NCI-H2227 treated with DMSO at 0.1 percent for 48 hours (cell line): ENCODE data around the gene IZUMO2.
"Not testable (repeated sequence)": the region's sequence is repeated elsewhere in the genome, so short reads cannot be mapped to it uniquely, and the experiment has no call there.

Experiments used
- DNase-seq: peaks from one replicate; lab custom pipeline; 2025; lab: John Stamatoyannopoulos, UW

IZUMO2 gene

DNA sequence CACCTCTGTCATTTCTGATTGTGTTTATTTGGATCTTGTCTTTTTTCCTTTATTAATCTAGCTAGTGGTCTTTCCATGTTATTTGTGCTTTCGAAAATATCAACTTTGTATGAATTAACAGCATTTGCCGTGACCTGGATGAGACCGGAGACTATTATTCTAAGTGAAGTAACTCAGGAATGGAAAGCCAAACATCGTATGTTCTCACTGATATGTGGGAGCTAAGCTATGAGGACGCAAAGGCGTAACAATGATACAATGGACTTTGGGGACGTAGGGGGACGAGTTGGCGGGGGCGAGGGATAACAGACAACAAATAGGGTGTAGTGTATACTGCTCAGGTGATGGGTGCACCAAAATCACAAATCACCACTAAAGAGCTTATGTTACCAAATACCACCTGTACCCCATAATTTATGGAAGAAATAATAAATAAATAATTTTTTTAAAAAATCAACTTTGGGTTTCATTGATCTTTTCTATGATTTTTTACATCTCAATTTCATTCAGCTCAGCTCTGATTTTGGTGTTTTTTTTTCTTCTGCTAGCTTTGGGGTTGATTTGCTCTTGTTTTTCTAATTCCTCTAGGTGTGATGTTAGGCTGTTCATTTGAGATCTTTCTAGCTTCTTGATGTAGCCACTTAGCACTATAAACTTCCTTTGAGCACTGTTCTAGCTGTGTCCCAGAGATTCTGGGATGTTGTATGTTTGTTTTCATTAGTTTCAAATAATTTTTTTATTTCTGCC lies 27.1 kb downstream of the IZUMO2 start:
- not testable (repeated sequence) for DNase-seq

DNA sequence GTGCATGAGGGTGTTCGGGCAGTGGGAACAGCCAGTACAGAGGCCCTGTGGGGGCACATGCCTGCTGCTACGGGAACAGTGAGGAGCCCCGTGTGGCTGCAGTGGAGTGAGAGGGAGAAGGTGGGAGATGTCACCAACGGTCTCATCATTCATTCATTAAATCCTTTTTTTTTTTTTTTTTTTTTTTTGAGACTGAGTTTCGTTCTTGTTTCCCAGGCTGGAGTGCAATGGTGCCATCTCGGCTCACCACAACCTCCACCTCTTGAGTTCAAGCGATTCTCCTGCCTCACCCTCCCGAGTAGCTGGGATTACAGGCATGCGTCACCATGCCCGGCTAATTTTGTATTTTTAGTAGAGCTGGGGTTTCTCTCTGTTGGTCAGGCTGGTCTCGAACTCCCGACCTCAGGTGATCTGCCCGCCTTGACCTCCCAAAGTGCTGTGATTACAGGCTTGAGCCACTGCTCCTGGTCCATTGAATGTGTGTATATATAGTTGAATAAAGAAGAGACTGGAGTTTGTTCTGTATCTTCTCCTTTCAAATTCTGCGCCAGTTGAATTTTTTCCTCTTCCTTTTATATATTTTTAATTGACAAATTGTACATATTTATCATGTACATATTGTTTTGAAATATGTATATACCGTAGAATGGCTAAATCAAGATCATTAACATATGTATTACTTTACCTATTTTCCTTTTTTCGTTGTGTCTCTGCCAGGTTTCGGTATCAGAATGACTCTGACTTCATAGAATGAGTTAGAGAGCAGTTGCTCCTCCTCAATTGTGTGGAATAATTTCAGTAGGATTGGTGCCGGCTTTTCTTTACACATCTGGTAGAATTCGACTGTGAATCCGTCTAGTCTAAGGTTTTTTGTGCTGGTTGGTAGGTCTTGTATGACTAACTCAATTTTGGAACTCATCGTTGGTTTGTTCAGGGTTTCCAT lies 28.0 kb downstream of the IZUMO2 start:
- DNase-seq = not testable (repeated sequence)

DNA sequence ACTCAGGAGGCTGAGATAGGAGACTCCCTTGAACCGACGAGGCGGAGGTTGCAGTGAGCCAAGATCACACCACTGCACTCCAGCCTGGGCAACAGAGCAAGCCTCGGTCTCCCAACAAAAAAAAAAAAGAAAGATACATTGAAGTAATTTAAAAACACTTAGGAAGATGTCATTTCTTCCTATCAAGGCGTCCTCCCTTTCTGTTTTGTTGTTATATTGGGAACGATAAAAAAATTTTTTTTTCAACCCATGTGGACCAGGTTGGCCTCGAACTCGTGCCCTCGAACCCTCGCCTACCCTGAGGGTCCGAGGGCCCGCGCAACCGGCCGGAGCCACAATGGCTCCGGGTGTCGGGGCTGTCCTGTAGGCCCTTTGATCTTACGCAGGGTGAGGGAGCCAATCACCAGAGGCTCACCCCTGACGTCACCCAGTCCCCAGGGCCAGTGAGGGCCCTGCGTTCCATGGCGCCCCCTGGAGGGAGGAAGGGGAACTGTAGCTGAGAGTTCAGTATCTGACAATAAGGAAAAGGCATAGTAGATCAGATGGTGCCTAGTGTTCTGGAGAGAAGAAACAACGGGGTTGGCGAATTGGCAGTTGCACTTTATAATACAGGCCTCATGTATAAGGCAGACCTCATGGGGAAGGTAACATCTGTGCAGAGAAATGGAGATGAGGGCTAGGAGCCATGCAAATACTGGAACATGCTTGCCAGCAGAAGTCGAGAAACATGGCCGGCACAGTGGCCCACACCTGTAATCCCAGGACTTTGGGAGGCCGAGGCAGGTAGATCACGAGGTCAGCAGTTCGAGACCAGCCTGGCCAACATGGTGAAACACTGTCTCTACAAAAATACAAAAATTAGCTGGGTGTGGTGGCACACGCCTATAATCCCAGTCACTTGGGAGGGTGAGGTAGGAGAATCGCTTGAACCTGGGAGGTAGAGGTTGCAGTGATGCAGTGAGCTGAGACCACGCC lies 29.3 kb downstream of the IZUMO2 start:
- DNase-seq = not testable (repeated sequence)

DNA sequence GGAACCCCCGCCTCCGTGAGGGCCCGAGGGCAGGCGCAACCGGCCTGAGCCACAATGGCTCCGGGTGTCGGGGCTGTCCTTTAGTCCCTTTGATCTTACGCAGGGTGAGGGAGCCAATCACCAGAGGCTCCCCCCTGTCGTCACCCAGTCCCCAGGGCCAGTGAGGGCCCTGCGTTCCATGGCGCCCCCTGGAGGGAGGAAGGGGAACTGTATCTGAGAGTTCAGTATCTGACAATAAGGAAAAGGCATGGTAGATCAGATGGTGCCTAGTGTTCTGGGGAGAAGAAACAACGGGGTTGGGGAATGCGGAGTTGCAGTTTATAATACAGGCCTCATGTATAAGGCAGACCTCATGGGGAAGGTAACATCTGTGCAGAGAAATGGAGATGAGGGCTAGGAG lies 59.1 kb downstream of the IZUMO2 start:
- DNase-seq = not testable (repeated sequence)

DNA sequence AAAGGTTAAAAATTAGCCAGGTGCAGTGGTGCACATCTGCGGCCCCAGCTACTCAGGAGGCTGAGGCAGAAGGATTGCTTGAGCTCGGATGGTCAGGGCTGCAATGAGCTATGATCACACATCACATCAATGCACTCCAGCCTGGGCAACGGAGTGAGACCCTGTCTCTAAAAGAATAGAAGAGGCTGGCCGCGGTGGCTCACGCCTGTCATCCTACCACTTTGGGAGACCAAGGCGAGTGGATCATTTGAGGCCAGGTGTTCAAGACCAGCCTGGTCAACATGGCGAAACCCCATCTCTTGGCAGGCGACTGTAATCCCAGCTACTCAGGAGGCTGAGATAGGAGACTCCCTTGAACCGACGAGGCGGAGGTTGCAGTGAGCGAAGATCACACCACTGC lies 59.7 kb downstream of the IZUMO2 start:
- not testable (repeated sequence) for DNase-seq
